Measurements from ENCODE around the gene GNL2.

GRCh38 chr1:37602750-37603694 is 7.3 kb upstream of the GNL2 start:
- TF ChIP-seq CTCF (IDR thresholded peaks at IDR 0.05): peak in 3 of 4 experiments; percentile 19 to 66 (median 64)
- no peak for TF ChIP-seq POLR2A (IDR thresholded peaks at IDR 0.05)

Data from sigmoid colon (tissue), 3 donors.